Spleen (tissue), 7 donors: ENCODE measurements around the gene LPCAT2.

Experiments
- CTCF ChIP-seq, 11 experiments: fragments of 200-600 bp in 7 of 11; fragments of 450-650 bp in 4 of 11; sonication (generic) in 4 of 11; IDR thresholded peaks in 8 of 11; conservative IDR thresholded peaks in 3 of 11; 1 replicate in 7 of 11; 2 replicates in 4 of 11; pipeline versions ENCODE4 v1.4.0 to v1.8.0; 2016 to 2021; ENCODE audit warnings: antibody characterized with exemption in 11 of 11, inconsistent platforms in 4 of 11, mild to moderate bottlenecking in 1 of 11
- POLR2A ChIP-seq, 3 donors: fragments of 450-650 bp; IDR thresholded peaks; one replicate each; pipeline ENCODE4 v1.5.1; 2017; ENCODE audit warnings: antibody characterized with exemption in 3 of 3, mild to moderate bottlenecking in 1 of 3
- donor health status: DM: no; HTN: no; CAD: no; lungs with moderate emphysema.
- donor health status: DM: no; HTN: no; CAD: no.
- donor health status: DM: no; HTN: no; CAD: no.

- no peak for TF ChIP-seq POLR2A (IDR thresholded peaks at IDR 0.05)
- TF ChIP-seq CTCF (IDR thresholded peaks at IDR 0.05 in 8 of 11, conservative IDR thresholded peaks at IDR 0.05 in 3 of 11) = no peak
Observed at GRCh38 chr16:55482056-55482455, 26.8 kb upstream of the LPCAT2 start.
